ENCODE measurements around the gene AIF1. TPM values are rescaled to one million over a fixed set of nuclear protein-coding genes. Genes with fewer than 3 reads are reported as not detected.

AIF1 gene
- total RNA-seq, 1 donor from 2014 or later: not detected

DNA sequence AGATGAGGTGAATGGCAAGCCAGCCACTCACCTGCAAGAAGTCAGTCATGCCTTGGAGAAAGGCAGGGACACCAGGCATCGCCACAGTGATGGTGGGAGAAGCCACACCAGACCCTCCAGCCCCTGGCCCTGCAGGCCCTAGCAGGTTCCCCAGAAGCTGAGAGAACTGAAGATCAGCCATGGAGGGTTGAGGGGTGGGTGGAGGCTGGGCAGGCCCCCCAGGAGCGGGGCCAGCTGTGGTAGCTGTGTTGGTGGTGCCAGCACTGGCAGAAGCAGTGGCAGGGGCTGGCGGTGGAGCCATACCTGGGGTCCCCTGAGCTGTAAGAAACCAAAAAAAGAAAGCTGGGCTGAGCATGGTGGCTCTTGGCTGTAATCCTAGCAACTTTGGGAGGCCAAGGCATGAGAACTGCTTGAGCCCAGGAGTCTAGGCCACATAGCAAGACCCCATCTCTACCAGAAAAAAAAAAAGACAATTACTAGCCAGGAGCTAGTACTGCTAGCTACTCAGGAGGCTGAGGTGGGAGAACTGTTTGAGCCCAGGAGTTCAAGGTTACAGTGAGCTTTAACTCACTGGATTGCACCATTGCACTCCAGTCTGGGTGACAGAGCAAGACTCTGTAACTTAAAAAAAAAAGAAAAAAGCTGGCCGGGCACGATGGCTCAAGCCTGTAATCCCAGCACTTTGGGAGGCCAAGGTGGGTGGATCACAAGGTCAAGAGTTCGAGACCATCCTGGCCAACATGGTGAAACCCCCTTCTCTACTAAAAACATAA lies 27.9 kb downstream of the AIF1 start:
- no peak for DNase-seq (ENCODE audit: low read depth, low spot score)

- DNase-seq (ENCODE audit: low read depth, low spot score): no peak
These were observed 28.9 kb downstream of the AIF1 start for GRCh38 chr6:31643818-31644454.

- no peak for DNase-seq (ENCODE audit: low read depth, low spot score)
These were observed 30.3 kb downstream of the AIF1 start for GRCh38 chr6:31645325-31645724.

- DNase-seq (ENCODE audit: low read depth, low spot score): peak; percentile 55
These were observed 36.7 kb downstream of the AIF1 start for GRCh38 chr6:31651602-31652191.

- DNase-seq (ENCODE audit: low read depth, low spot score): no peak
These were observed 38.1 kb downstream of the AIF1 start for GRCh38 chr6:31652925-31653724.

DNA sequence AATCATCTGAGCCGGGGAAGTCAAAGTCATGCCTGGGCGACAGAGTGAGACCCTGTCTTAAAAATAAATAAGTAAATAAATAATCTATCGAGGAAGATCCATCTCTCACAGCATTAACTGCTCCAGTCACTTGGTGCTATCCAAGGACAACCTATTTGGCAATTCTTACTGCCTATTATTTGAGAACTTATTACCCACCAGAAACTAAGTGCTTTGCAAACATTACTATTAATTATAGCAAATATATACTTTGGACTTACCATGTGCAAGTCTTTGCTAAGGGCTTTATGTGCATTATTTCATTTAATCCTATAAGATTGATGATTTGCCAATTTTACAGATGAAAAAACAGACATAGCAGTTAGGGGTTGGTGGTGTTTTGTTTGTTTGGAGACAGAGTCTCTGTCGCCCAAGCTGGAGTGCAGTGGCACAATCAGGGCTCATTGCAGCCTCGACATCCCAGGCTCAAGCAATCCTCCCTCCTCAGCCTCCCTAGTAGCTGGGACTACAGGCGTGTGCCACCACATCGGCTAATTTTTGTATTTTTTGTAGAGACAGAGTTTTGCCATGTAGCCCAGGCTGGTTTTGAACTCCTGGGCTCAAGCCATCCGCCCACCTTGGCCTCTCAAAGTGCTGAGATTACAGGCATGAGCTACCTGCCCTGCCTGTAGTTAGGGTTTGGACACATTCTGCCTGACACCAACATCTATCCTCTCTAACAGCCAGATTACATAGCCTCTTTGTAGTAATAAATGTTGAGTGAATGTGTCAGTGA lies 39.7 kb downstream of the AIF1 start:
- no peak for DNase-seq (ENCODE audit: low read depth, low spot score)

GRCh38 chr6:31655349-31656237 lies 40.6 kb downstream of the AIF1 start, which contains the start of gene APOM:
Gene APOM, plus strand, starts transcription at chr6:31655894. Its CDS starts 73 bp downstream, at chr6:31655967.
- no peak for DNase-seq (ENCODE audit: low read depth, low spot score)

DNA sequence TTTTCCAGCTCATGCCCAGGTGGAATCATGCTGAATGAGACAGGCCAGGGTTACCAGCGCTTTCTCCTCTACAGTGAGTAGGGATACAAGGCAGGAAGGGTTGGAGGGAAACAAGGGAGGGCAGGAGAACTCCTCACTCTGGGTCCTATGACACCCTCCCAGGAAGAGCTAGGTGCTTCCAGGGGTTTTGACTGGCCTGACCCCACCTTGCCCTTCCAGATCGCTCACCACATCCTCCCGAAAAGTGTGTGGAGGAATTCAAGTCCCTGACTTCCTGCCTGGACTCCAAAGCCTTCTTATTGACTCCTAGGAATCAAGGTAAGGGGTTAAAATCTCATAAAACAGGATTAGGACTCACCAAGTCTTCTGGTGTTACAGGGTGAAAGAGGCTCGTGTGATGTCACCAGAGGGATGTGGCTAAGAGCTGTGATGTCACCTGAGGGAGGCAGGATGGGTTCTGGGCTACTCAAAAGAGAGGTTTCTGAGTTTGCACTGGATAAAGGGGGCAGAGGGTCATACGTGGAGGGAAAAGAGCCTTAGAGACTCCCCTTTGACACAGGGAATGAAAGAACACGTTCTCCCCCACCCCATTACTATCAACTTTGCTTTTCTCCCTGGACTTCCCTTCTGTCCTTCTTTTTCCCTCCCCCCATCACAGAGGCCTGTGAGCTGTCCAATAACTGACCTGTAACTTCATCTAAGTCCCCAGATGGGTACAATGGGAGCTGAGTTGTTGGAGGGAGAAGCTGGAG lies 42.5 kb downstream of the AIF1 start:
- DNase-seq (ENCODE audit: low read depth, low spot score): no peak

- DNase-seq (ENCODE audit: low read depth, low spot score): no peak
These were observed 43.2 kb downstream of the AIF1 start for GRCh38 chr6:31658158-31658688.

GRCh38 chr6:31658983-31659648 lies 44.1 kb downstream of the AIF1 start:
- DNase-seq (ENCODE audit: low read depth, low spot score): no peak

DNA sequence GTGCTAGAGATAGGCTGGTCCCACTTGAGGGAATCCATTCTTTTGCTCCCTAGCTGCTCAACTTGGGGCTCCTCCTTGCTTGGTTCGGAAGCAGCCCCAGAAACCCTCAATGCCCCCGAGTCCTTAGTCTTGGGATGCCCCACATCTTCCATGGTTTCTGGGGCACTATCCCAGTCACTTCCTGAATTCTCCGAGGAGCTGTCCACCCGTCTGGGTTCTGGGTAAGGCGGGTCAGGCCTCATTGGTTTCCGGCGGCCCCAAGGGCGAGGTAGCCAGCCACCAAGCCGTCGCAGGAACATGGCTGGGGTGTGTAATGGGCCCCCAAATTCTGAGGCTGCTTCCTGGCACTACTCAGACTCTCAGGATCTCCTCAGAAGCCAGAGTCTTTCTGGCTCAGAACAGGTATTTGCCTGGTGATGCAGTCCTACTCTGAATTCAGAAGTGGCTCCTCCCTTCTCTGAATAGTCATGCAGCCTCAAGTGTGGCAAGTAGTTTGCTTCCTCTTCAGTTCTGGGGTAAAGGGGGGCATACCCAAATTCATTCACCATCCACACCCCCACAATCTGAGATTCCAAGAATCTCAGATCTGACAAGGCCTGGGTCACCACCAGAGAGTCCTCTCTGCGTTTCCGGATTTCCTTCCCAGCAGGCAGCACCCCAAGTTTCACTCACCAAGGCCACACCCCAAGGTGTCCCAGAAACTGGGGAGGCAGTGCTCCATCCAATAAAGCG lies 44.8 kb downstream of the AIF1 start:
- DNase-seq (ENCODE audit: low read depth, low spot score): no peak

- DNase-seq (ENCODE audit: low read depth, low spot score): peak; percentile 47
These were observed 45.6 kb downstream of the AIF1 start, which contains the start of gene C6orf47 for GRCh38 chr6:31660381-31661261. Gene C6orf47, minus strand, starts transcription at chr6:31660778. Its CDS starts 831 bp downstream, at chr6:31659947.

DNA sequence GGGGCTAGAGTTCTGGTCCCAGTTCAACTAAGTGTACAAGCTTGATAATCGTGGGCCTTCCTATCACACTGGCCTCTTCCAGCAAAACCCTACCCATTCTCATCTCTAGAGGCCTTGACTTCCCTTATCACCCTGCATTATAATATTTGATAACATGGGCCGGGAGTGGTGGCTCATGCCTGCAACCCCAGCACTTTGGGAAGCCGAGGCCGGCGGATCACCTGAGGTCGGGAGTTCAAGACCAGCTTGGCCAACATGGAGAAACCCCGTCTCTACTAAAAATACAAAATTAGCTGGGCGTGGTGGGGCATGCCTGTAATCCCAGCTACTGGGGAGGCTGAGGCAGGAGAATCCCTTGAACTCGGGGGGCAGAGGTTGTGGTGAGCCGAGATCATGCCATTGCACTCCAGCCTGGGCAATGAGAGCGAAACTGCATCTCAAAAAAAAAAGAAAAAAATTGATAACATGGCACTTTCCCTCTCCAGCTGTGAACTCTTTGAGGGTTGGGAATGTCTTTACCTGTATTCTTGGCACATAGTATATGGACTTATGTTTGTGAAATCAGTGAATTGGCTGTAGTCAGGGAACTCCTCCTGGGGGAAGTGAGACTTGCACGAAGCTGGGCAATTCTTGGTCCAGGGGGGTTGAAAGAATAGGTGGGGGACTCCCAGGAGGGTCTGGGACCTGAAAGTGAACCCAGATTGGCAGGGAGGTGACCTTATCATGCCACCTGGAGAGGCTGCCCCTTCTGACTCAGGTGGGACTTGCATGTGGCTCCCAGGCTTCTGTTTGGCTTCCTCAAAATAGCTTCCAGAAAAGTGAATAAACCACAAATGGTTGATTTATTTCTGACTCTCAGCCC lies 46.5 kb downstream of the AIF1 start:
- DNase-seq (ENCODE audit: low read depth, low spot score): no peak

- no peak for DNase-seq (ENCODE audit: low read depth, low spot score)
These were observed 47.2 kb downstream of the AIF1 start for GRCh38 chr6:31662124-31662723.
